Activated CD8-positive, alpha-beta memory T cell treated with anti-CD3 and anti-CD28 coated beads, Interleukin-2, amount 10 ng/mL, durations not matched to agents 7 days and 5 days (primary cell): ENCODE data around the gene MAIP1. TPM values are rescaled to one million over a fixed set of nuclear protein-coding genes. Genes with fewer than 3 reads are reported as not detected.
A peak's percentile ranks its signal among the peaks of the same experiment; 100 is the strongest.

Source experiments
- ATAC-seq: fragments of 150-1000 bp; cut with Tn5 transposase; one replicate; pipeline ENCODE4 v1.10.0; 2021; ENCODE audit warnings: moderate library complexity
- CTCF ChIA-PET: fragments of 350-600 bp; sonication (Branson Sonifier 250); formaldehyde crosslinking; loops from one replicate; lab custom pipeline; 2021; ENCODE audit warnings: antibody characterized with exemption; lab: Charles Lee
- DNase-seq: peaks from one replicate; pipeline ENCODE4 v3.0.0-alpha.2; 2020
- H3K27ac Mint-ChIP-seq: one replicate; pipeline ENCODE4 v1.8.0; 2021; ENCODE audit warnings: mild to moderate bottlenecking, mixed read lengths
- H3K27me3 Mint-ChIP-seq: one replicate; pipeline ENCODE4 v1.8.0; 2021; ENCODE audit warnings: mixed read lengths
- H3K36me3 Mint-ChIP-seq: one replicate; pipeline ENCODE4 v1.8.0; 2021; ENCODE audit warnings: mild to moderate bottlenecking, mixed read lengths
- H3K4me1 Mint-ChIP-seq: one replicate; pipeline ENCODE4 v1.8.0; 2021; ENCODE audit warnings: mixed read lengths
- H3K4me3 Mint-ChIP-seq: one replicate; pipeline ENCODE4 v1.8.0; 2021; ENCODE audit warnings: mild to moderate bottlenecking, moderate library complexity, mixed read lengths
- H3K9me3 Mint-ChIP-seq: one replicate; pipeline ENCODE4 v1.8.0; 2022; ENCODE audit warnings: low read depth, mixed read lengths
- total RNA-seq, 2 experiments: library from RNA; stranded (reverse); gene quantifications; one replicate each; pipeline ENCODE4 v1.2.3, GENCODE V29; 2021

MAIP1 gene
- total RNA-seq, 2 experiments from 2014 or later: 22.0 to 26.3 TPM

- DNase-seq: no peak
- peaks cover 40% of the 10 kb centered on the region for H3K36me3 Mint-ChIP-seq
- H3K9me3 Mint-ChIP-seq: no peaks in the 10 kb centered on the region
- H3K4me3 Mint-ChIP-seq: no peak overlapping the region
- H3K27ac Mint-ChIP-seq: no peak overlapping the region
- no peak for ATAC-seq
- CTCF ChIA-PET: interaction anchor here (0.5 kb wide), 1 partner anchor 253 kb away, joined by 3 read pairs; no protein-coding TSS in a partner anchor
- no peaks in the 10 kb centered on the region for H3K27me3 Mint-ChIP-seq
- H3K4me1 Mint-ChIP-seq: peaks cover 69% of the 10 kb centered on the region
These were observed 2.6 kb downstream of the MAIP1 start for GRCh38 chr2:199958014-199958413.

GRCh38 chr2:199962203-199962602 is 6.8 kb downstream of the MAIP1 start:
- Mint-ChIP-seq H3K27me3 (no peaks in the 10 kb centered on the region), H3K27ac (peak overlapping the region; percentile 65), H3K4me3 (no peak overlapping the region), H3K4me1 (peaks cover 43% of the 10 kb centered on the region), H3K9me3 (no peaks in the 10 kb centered on the region), H3K36me3 (peaks cover 60% of the 10 kb centered on the region)
- CTCF ChIA-PET: interaction anchor here (1.9 kb wide), 1 partner anchor 11 kb away, joined by 5 read pairs; no protein-coding TSS in a partner anchor
- peak; percentile 92 for ATAC-seq
- peak; percentile 62 for DNase-seq

GRCh38 chr2:199966405-199966804 is 11.0 kb downstream of the MAIP1 start:
- ATAC-seq (no peak), DNase-seq (no peak)
- H3K9me3 Mint-ChIP-seq: no peaks in the 10 kb centered on the region
- H3K36me3 Mint-ChIP-seq: peaks cover 35% of the 10 kb centered on the region
- no peak overlapping the region for H3K4me3 Mint-ChIP-seq
- H3K4me1 Mint-ChIP-seq: peaks cover 14% of the 10 kb centered on the region
- no peak overlapping the region for H3K27ac Mint-ChIP-seq
- CTCF ChIA-PET: no interaction called here
- no peaks in the 10 kb centered on the region for H3K27me3 Mint-ChIP-seq

GRCh38 chr2:199966976-199967375 is 11.6 kb downstream of the MAIP1 start:
- Mint-ChIP-seq H3K27me3 (no peaks in the 10 kb centered on the region), H3K36me3 (peaks cover 30% of the 10 kb centered on the region), H3K9me3 (no peaks in the 10 kb centered on the region), H3K4me1 (peaks cover 9% of the 10 kb centered on the region), H3K27ac (no peak overlapping the region), H3K4me3 (no peak overlapping the region)
- ATAC-seq: no peak
- CTCF ChIA-PET: interaction anchor here (1.0 to 1.1 kb wide), 2 partner anchors 13 to 516 kb away, joined by 3 read pairs; no protein-coding TSS in a partner anchor
- DNase-seq: no peak

- H3K9me3 Mint-ChIP-seq: no peaks in the 10 kb centered on the region
- H3K4me1 Mint-ChIP-seq: no peaks in the 10 kb centered on the region
- H3K4me3 Mint-ChIP-seq: no peak overlapping the region
- CTCF ChIA-PET: interaction anchor here (1.0 to 1.1 kb wide), 2 partner anchors 12 to 515 kb away, joined by 3 read pairs; no protein-coding TSS in a partner anchor
- H3K27me3 Mint-ChIP-seq: no peaks in the 10 kb centered on the region
- no peak overlapping the region for H3K27ac Mint-ChIP-seq
- ATAC-seq (no peak), DNase-seq (no peak)
- peaks cover 22% of the 10 kb centered on the region for H3K36me3 Mint-ChIP-seq
These were observed 12.7 kb downstream of the MAIP1 start for GRCh38 chr2:199968126-199968525.

- Mint-ChIP-seq H3K27me3 (no peaks in the 10 kb centered on the region), H3K4me1 (peaks cover 11% of the 10 kb centered on the region), H3K4me3 (no peak overlapping the region), H3K36me3 (peaks cover 5% of the 10 kb centered on the region), H3K27ac (no peak overlapping the region), H3K9me3 (no peaks in the 10 kb centered on the region)
- no peak for DNase-seq
- CTCF ChIA-PET: interaction anchor here (1.9 kb wide), 1 partner anchor 512 kb away, joined by 5 read pairs; no protein-coding TSS in a partner anchor
- no peak for ATAC-seq
These were observed 16.8 kb downstream of the MAIP1 start for GRCh38 chr2:199972088-199972626.

- DNase-seq: no peak
- CTCF ChIA-PET: interaction anchor here (0.9 to 2.1 kb wide), 10 partner anchors 9 to 729 kb away, joined by 3 to 10 read pairs (median 4); no protein-coding TSS in a partner anchor
- Mint-ChIP-seq H3K4me3 (no peak overlapping the region), H3K27me3 (no peaks in the 10 kb centered on the region), H3K4me1 (peaks cover 26% of the 10 kb centered on the region), H3K27ac (no peak overlapping the region), H3K36me3 (peaks cover 3% of the 10 kb centered on the region), H3K9me3 (no peaks in the 10 kb centered on the region)
- ATAC-seq: no peak
These were observed 18.3 kb downstream of the MAIP1 start for GRCh38 chr2:199973703-199974102.

GRCh38 chr2:199975273-199975895 is 20.0 kb downstream of the MAIP1 start:
- H3K4me3 Mint-ChIP-seq: no peak overlapping the region
- H3K4me1 Mint-ChIP-seq: peaks cover 38% of the 10 kb centered on the region
- H3K27ac Mint-ChIP-seq: no peak overlapping the region
- no peak for DNase-seq
- ATAC-seq: no peak
- CTCF ChIA-PET: interaction anchor here (0.7 to 1.4 kb wide), 4 partner anchors 11 to 506 kb away, joined by 3 to 5 read pairs (median 4); no protein-coding TSS in a partner anchor
- no peaks in the 10 kb centered on the region for H3K9me3 Mint-ChIP-seq
- H3K27me3 Mint-ChIP-seq: no peaks in the 10 kb centered on the region
- H3K36me3 Mint-ChIP-seq: peaks cover 3% of the 10 kb centered on the region

GRCh38 chr2:199977984-199978415 is 22.6 kb downstream of the MAIP1 start:
- peak; percentile 72 for DNase-seq
- Mint-ChIP-seq H3K27ac (peak overlapping the region; percentile 82), H3K4me1 (peaks cover 38% of the 10 kb centered on the region), H3K4me3 (peak overlapping the region; percentile 24), H3K27me3 (no peaks in the 10 kb centered on the region), H3K9me3 (no peaks in the 10 kb centered on the region), H3K36me3 (peaks cover 3% of the 10 kb centered on the region)
- ATAC-seq: peak; percentile 80
- CTCF ChIA-PET: interaction anchor here (2.8 to 4.0 kb wide), 2 partner anchors 492 to 505 kb away, joined by 29 to 70 read pairs; no protein-coding TSS in a partner anchor

- ATAC-seq (no peak), DNase-seq (no peak)
- Mint-ChIP-seq H3K27me3 (no peaks in the 10 kb centered on the region), H3K27ac (no peak overlapping the region), H3K36me3 (peaks cover 3% of the 10 kb centered on the region), H3K4me3 (no peak overlapping the region), H3K4me1 (peaks cover 32% of the 10 kb centered on the region), H3K9me3 (no peaks in the 10 kb centered on the region)
- CTCF ChIA-PET: interaction anchor here (1.0 to 4.0 kb wide), 13 partner anchors 8 to 1231 kb away, joined by 3 to 70 read pairs (median 4); no protein-coding TSS in a partner anchor
These were observed 24.0 kb downstream of the MAIP1 start for GRCh38 chr2:199979398-199979797.

GRCh38 chr2:199979832-199980628 is 24.6 kb downstream of the MAIP1 start:
- peak overlapping the region; percentile 31 for H3K4me3 Mint-ChIP-seq
- H3K9me3 Mint-ChIP-seq: no peaks in the 10 kb centered on the region
- H3K4me1 Mint-ChIP-seq: peaks cover 29% of the 10 kb centered on the region
- DNase-seq (peak; percentile 88), ATAC-seq (peak; percentile 48)
- peaks cover 3% of the 10 kb centered on the region for H3K36me3 Mint-ChIP-seq
- peak overlapping the region; percentile 36 for H3K27ac Mint-ChIP-seq
- no peaks in the 10 kb centered on the region for H3K27me3 Mint-ChIP-seq
- CTCF ChIA-PET: interaction anchor here (0.7 to 4.0 kb wide), 20 partner anchors 9 to 1231 kb away, joined by 3 to 70 read pairs (median 4); partner anchors contain the start of gene KCTD18

GRCh38 chr2:199982126-199982843 is 26.9 kb downstream of the MAIP1 start:
- Mint-ChIP-seq H3K36me3 (no peaks in the 10 kb centered on the region), H3K4me1 (peaks cover 31% of the 10 kb centered on the region), H3K9me3 (no peaks in the 10 kb centered on the region), H3K27me3 (no peaks in the 10 kb centered on the region), H3K27ac (no peak overlapping the region), H3K4me3 (no peak overlapping the region)
- no peak for ATAC-seq
- DNase-seq: no peak
- CTCF ChIA-PET: interaction anchor here (0.7 to 1.4 kb wide), 3 partner anchors 9 to 717 kb away, joined by 3 to 4 read pairs (median 3); no protein-coding TSS in a partner anchor
